ENCODE data around the gene ADAMTS18. TPM values are rescaled to one million over a fixed set of nuclear protein-coding genes. Genes with fewer than 3 reads are reported as not detected.

ADAMTS18 gene
- total RNA-seq, 1 experiment from 2014 or later = not detected

DNA sequence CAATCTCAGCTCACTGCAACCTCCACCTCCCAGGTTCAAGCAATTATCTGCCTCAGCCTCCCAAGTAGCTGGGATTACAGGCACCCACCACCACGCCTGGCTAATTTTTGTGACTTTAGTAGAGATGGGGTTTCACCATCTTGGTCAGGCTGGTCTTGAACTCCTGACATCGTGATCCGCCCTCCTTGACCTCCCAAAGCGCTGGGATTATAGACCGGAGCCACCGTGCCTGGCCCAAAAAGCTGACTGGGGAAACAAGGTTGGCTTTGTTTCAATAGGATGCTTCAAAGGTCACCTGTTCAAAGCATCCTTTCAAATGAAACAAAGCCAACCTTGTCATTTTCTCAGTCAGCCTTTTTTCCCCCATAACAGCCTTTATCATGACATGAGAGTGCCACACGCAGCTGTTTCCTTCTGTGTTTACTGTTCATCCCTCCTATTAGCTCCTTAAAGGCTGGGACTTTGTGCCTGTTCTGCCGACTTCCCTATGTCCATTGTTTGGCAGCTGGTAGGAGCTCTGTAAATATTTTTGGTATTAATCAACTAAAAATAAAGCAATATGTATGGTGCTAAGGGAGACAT, 51.1 kb downstream of the ADAMTS18 start:
- Histone ChIP-seq H3K79me2 (ENCODE audit: insufficient read depth, low read length) (no peaks in the 10 kb centered on the region), H3K4me3 (replicated peaks in 1 of 2; ENCODE audit: low read depth in 1 of 2, low read length in 2 of 2) (no peak overlapping the region), H2AFZ (ENCODE audit: low read depth, low read length, poor library complexity, severe bottlenecking) (no peak overlapping the region), H3K9me3 (ENCODE audit: control insufficient read depth in 1 of 2, insufficient read depth in 1 of 2, low read depth in 1 of 2, low read length in 2 of 2) (no peaks in the 10 kb centered on the region), H3K4me1 (ENCODE audit: control insufficient read depth in 1 of 2, insufficient read depth in 2 of 2, low read length in 2 of 2) (no peaks in the 10 kb centered on the region), H3K27ac (ENCODE audit: low read depth, low read length) (no peak overlapping the region), H3K4me2 (ENCODE audit: low read length) (no peak overlapping the region), H3K27me3 (ENCODE audit: insufficient read depth, low read length) (no peaks in the 10 kb centered on the region; the same call in none of the 2 replicates), H3K9me2 (ENCODE audit: insufficient read depth) (no peaks in the 10 kb centered on the region), H3K9ac (ENCODE audit: low read length) (no peak overlapping the region), H3K36me3 (ENCODE audit: control insufficient read depth in 1 of 2, insufficient read depth in 2 of 2, low read length in 2 of 2) (no peaks in the 10 kb centered on the region), H4K20me1 (ENCODE audit: insufficient read depth) (no peaks in the 10 kb centered on the region)
- POLR2A ChIA-PET = no interaction called here
- DNase-seq (ENCODE audit: low read depth, low spot score) (no peak), ATAC-seq (no peak)
- CTCF ChIA-PET = no interaction called here
- no TSS peak for BruUV-seq (replicated peaks)
- no peak for TF ChIP-seq SRF (IDR thresholded peaks at IDR 0.05; ENCODE audit: low read depth)
- TF ChIP-seq FOSL1 (IDR thresholded peaks at IDR 0.05; ENCODE audit: low read depth) = no peak
- TF ChIP-seq CEBPB (IDR thresholded peaks at IDR 0.05; ENCODE audit: low read depth) = no peak
- TF ChIP-seq, protein P1, sequence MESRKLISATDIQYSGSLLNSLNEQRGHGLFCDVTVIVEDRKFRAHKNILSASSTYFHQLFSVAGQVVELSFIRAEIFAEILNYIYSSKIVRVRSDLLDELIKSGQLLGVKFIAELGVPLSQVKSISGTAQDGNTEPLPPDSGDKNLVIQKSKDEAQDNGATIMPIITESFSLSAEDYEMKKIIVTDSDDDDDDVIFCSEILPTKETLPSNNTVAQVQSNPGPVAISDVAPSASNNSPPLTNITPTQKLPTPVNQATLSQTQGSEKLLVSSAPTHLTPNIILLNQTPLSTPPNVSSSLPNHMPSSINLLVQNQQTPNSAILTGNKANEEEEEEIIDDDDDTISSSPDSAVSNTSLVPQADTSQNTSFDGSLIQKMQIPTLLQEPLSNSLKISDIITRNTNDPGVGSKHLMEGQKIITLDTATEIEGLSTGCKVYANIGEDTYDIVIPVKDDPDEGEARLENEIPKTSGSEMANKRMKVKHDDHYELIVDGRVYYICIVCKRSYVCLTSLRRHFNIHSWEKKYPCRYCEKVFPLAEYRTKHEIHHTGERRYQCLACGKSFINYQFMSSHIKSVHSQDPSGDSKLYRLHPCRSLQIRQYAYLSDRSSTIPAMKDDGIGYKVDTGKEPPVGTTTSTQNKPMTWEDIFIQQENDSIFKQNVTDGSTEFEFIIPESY (IDR thresholded peaks at IDR 0.05; ENCODE audit: extremely low read depth, insufficient replicate concordance, low read length) = no peak
- no peak for TF ChIP-seq TCF7L2 (IDR thresholded peaks at IDR 0.05; ENCODE audit: borderline replicate concordance, extremely low read depth, insufficient read depth, insufficient read length)
- TF ChIP-seq RAD21 (IDR thresholded peaks at IDR 0.05; ENCODE audit: low read depth) = no peak
- no peak for TF ChIP-seq CBX3 (IDR thresholded peaks at IDR 0.05; ENCODE audit: low read depth)
- TF ChIP-seq, protein P2, sequence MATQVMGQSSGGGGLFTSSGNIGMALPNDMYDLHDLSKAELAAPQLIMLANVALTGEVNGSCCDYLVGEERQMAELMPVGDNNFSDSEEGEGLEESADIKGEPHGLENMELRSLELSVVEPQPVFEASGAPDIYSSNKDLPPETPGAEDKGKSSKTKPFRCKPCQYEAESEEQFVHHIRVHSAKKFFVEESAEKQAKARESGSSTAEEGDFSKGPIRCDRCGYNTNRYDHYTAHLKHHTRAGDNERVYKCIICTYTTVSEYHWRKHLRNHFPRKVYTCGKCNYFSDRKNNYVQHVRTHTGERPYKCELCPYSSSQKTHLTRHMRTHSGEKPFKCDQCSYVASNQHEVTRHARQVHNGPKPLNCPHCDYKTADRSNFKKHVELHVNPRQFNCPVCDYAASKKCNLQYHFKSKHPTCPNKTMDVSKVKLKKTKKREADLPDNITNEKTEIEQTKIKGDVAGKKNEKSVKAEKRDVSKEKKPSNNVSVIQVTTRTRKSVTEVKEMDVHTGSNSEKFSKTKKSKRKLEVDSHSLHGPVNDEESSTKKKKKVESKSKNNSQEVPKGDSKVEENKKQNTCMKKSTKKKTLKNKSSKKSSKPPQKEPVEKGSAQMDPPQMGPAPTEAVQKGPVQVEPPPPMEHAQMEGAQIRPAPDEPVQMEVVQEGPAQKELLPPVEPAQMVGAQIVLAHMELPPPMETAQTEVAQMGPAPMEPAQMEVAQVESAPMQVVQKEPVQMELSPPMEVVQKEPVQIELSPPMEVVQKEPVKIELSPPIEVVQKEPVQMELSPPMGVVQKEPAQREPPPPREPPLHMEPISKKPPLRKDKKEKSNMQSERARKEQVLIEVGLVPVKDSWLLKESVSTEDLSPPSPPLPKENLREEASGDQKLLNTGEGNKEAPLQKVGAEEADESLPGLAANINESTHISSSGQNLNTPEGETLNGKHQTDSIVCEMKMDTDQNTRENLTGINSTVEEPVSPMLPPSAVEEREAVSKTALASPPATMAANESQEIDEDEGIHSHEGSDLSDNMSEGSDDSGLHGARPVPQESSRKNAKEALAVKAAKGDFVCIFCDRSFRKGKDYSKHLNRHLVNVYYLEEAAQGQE (IDR thresholded peaks at IDR 0.05; ENCODE audit: low read depth) = no peak
- TF ChIP-seq EGR1 (IDR thresholded peaks at IDR 0.05; ENCODE audit: low read depth) = no peak
- no peak for TF ChIP-seq ZFX (IDR thresholded peaks at IDR 0.05)
- TF ChIP-seq ELF1 (IDR thresholded peaks at IDR 0.05; ENCODE audit: borderline replicate concordance, low read depth) = no peak
- TF ChIP-seq SP1 (IDR thresholded peaks at IDR 0.05; ENCODE audit: low read depth) = no peak
- no peak for TF ChIP-seq CTCF (IDR thresholded peaks at IDR 0.05 in 2 of 3, conservative IDR thresholded peaks at IDR 0.05 in 1 of 3; ENCODE audit: borderline replicate concordance in 1 of 3, insufficient read depth in 1 of 3, low read depth in 2 of 3, low read length in 2 of 3)
- TF ChIP-seq JUND (IDR thresholded peaks at IDR 0.05) = no peak
- TF ChIP-seq SIN3A (IDR thresholded peaks at IDR 0.05; ENCODE audit: low read depth) = no peak
- no peak for TF ChIP-seq ZNF274 (IDR thresholded peaks at IDR 0.05; ENCODE audit: low read depth, low read length)
- TF ChIP-seq ATF3 (IDR thresholded peaks at IDR 0.05) = no peak
- RAD21 ChIA-PET (ENCODE audit: low non-redundant PET in 1 of 2, low total read pairs in 2 of 2, uncharacterized antibody in 2 of 2, unreplicated experiment in 2 of 2) = no interaction called here
- intact Hi-C loops (cut with micrococcal nuclease) = no loop called here
